Measurements from ENCODE around the gene CSE1L.

CSE1L gene

GRCh38 chr20:49112596-49113274 lies 66.6 kb downstream of the CSE1L start:
- TF ChIP-seq CTCF (IDR thresholded peaks at IDR 0.05; ENCODE audit: extremely low read depth, missing control alignments): no peak
- DNase-seq (ENCODE audit: low spot score): no peak

GRCh38 chr20:49115564-49115963 lies 69.5 kb downstream of the CSE1L start:
- no peak for DNase-seq (ENCODE audit: low spot score)

GRCh38 chr20:49118307-49118706 lies 72.2 kb downstream of the CSE1L start:
- no peak for TF ChIP-seq CTCF (IDR thresholded peaks at IDR 0.05; ENCODE audit: extremely low read depth, missing control alignments)
- no peak for DNase-seq (ENCODE audit: low spot score)

More at GRCh38 chr20:49115564-49115963, 69.5 kb downstream of the CSE1L start:
- no peak for TF ChIP-seq CTCF (IDR thresholded peaks at IDR 0.05; ENCODE audit: extremely low read depth, missing control alignments)

- no peak for TF ChIP-seq CTCF (IDR thresholded peaks at IDR 0.05; ENCODE audit: extremely low read depth, missing control alignments)
- DNase-seq (ENCODE audit: low spot score): no peak
Observed at GRCh38 chr20:49119988-49120387, 73.9 kb downstream of the CSE1L start.

GRCh38 chr20:49122920-49123319 lies 76.8 kb downstream of the CSE1L start:
- no peak for DNase-seq (ENCODE audit: low spot score)
- TF ChIP-seq CTCF (IDR thresholded peaks at IDR 0.05; ENCODE audit: extremely low read depth, missing control alignments): no peak

- TF ChIP-seq CTCF (IDR thresholded peaks at IDR 0.05; ENCODE audit: extremely low read depth, missing control alignments): no peak
- no peak for DNase-seq (ENCODE audit: low spot score)
Observed at GRCh38 chr20:49123982-49124381, 77.9 kb downstream of the CSE1L start.

- peak; percentile 19 for TF ChIP-seq CTCF (IDR thresholded peaks at IDR 0.05; ENCODE audit: extremely low read depth, missing control alignments)
- peak; percentile 54 for DNase-seq (ENCODE audit: low spot score)
Observed at GRCh38 chr20:49132995-49133478, 86.9 kb downstream of the CSE1L start.
